Measurements from ENCODE around the gene HYAL2. TPM values are rescaled to one million over a fixed set of nuclear protein-coding genes. Genes with fewer than 3 reads are reported as not detected.

HYAL2 gene
- total RNA-seq, 2 experiments from 2014 or later = 1.5 to 2.1 TPM

GRCh38 chr3:50299638-50299928 lies 23.0 kb downstream of the HYAL2 start:
- intact Hi-C loops (cut with micrococcal nuclease) = loop anchor here (1.0 to 2.0 kb wide), 8 partner anchors 22 to 359 kb away; partner anchors contain the start of genes GNAI2, RBM6 and TMEM115
- Mint-ChIP-seq H3K4me3 (peak overlapping the region; percentile 99), H3K27ac (peak overlapping the region; percentile 97), H3K27me3 (ENCODE audit: low read depth) (no peaks in the 10 kb centered on the region), H3K4me1 (ENCODE audit: low read depth) (peaks cover 27% of the 10 kb centered on the region), H3K9me3 (no peaks in the 10 kb centered on the region), H3K36me3 (ENCODE audit: low read depth) (peaks cover 2% of the 10 kb centered on the region)
- DNase-seq = no peak
- CTCF ChIA-PET = interaction anchor here (0.6 to 2.3 kb wide), 9 partner anchors 21 to 198 kb away, joined by 3 to 15 read pairs (median 6); partner anchors contain the start of gene RASSF1

- Mint-ChIP-seq H3K27ac (peak within 1 kb of the TSS; percentile 97), H3K36me3 (ENCODE audit: low read depth) (peaks cover 2% of the 10 kb centered on the region), H3K27me3 (ENCODE audit: low read depth) (no peaks in the 10 kb centered on the region), H3K9me3 (no peaks in the 10 kb centered on the region), H3K4me1 (ENCODE audit: low read depth) (peaks cover 25% of the 10 kb centered on the region), H3K4me3 (peak within 1 kb of the TSS; percentile 99)
- CTCF ChIA-PET = interaction anchor here (0.6 to 2.3 kb wide), 10 partner anchors 16 to 199 kb away, joined by 3 to 15 read pairs (median 5); partner anchors contain the start of gene RASSF1
- intact Hi-C loops (cut with micrococcal nuclease) = loop anchor here (1.0 to 2.0 kb wide), 8 partner anchors 22 to 358 kb away; partner anchors contain the start of genes GNAI2, RBM6 and TMEM115
- peak; percentile 100 for DNase-seq
Measured at GRCh38 chr3:50298836-50299637, 23.5 kb downstream of the HYAL2 start, which contains the start of the genes HYAL3 and NAA80. Gene HYAL3, minus strand, starts transcription at chr3:50299405. Its CDS starts 3,803 bp downstream, at chr3:50295602. Gene NAA80, minus strand, starts transcription at chr3:50299405. Its CDS starts 1,942 bp downstream, at chr3:50297463.

GRCh38 chr3:50297896-50298725 lies 24.4 kb downstream of the HYAL2 start:
- Mint-ChIP-seq H3K4me1 (ENCODE audit: low read depth) (peaks cover 25% of the 10 kb centered on the region), H3K9me3 (no peaks in the 10 kb centered on the region), H3K4me3 (peak overlapping the region; percentile 99), H3K27ac (peak overlapping the region; percentile 97), H3K36me3 (ENCODE audit: low read depth) (peaks cover 2% of the 10 kb centered on the region), H3K27me3 (ENCODE audit: low read depth) (no peaks in the 10 kb centered on the region)
- no peak for DNase-seq
- intact Hi-C loops (cut with micrococcal nuclease) = loop anchor here (2.0 kb wide), 2 partner anchors 51 to 357 kb away; partner anchors contain the start of gene RBM6
- CTCF ChIA-PET = interaction anchor here (0.7 to 2.3 kb wide), 4 partner anchors 17 to 70 kb away, joined by 3 to 9 read pairs (median 6); no protein-coding TSS in a partner anchor

DNA sequence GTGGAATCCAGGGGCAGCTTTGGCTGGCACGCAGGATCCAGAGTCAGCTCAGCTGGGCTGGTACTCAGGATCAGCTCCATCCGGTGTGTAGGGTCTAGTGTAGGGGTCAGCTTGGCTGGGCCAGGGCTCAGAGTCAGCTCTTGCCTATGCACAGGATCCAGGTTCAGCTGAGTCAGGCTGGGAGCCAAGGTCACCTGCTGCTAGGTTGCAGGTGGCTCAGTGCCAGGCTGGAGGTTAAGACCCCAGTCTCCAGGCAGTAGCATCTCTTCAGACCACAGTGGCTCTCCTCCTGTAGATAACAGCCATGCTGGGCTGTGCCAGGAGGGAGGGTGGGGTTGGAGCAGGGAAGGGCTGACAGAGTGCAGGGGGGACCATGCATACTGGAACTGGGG lies 25.2 kb downstream of the HYAL2 start:
- no peak for DNase-seq
- H3K27ac Mint-ChIP-seq = no peak overlapping the region
- H3K9me3 Mint-ChIP-seq = no peaks in the 10 kb centered on the region
- intact Hi-C loops (cut with micrococcal nuclease) = no loop called here
- peaks cover 32% of the 10 kb centered on the region for H3K4me1 Mint-ChIP-seq (ENCODE audit: low read depth)
- H3K36me3 Mint-ChIP-seq (ENCODE audit: low read depth) = peaks cover 2% of the 10 kb centered on the region
- H3K4me3 Mint-ChIP-seq = no peak overlapping the region
- no peaks in the 10 kb centered on the region for H3K27me3 Mint-ChIP-seq (ENCODE audit: low read depth)
- CTCF ChIA-PET = interaction anchor here (0.7 kb wide), 1 partner anchor 29 kb away, joined by 3 read pairs; no protein-coding TSS in a partner anchor

DNA sequence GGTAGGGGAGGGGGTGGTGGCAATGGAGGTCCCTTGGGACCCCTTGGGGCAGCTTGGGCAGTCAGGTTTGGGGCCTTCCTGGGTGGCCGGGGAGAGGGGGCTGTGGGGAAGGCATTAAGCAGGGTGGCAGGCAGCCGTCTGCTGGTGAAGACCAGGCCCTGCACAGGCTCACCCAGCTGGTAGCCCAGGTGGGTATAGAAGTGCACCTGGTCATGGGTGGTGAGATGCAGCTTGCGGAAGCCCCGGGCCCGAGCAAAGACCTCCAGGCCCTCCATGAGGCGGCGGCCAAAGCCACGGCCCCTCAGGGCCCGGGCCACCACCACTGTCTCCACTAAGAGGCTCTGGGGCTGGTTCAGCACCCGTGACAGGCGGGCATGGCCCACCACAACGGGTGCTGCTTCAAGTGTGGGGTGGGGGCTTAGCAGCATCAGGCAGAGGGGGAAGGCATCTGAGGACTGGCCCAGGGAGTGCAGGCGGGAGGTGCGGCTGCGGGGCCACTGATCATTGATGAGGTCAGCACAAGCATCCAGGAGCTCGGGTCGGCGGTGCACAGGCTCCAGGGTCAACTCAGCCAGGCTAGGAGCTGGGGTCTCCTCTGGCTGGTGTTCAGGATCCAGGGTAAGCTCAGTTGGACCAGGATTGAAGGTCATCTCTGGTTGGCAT lies 25.7 kb downstream of the HYAL2 start:
- CTCF ChIA-PET = interaction anchor here (0.7 kb wide), 1 partner anchor 29 kb away, joined by 3 read pairs; no protein-coding TSS in a partner anchor
- DNase-seq = no peak
- intact Hi-C loops (cut with micrococcal nuclease) = no loop called here
- H3K36me3 Mint-ChIP-seq (ENCODE audit: low read depth) = peaks cover 2% of the 10 kb centered on the region
- H3K27me3 Mint-ChIP-seq (ENCODE audit: low read depth) = no peaks in the 10 kb centered on the region
- no peaks in the 10 kb centered on the region for H3K9me3 Mint-ChIP-seq
- H3K4me3 Mint-ChIP-seq = no peak overlapping the region
- peaks cover 32% of the 10 kb centered on the region for H3K4me1 Mint-ChIP-seq (ENCODE audit: low read depth)
- H3K27ac Mint-ChIP-seq = no peak overlapping the region

DNA sequence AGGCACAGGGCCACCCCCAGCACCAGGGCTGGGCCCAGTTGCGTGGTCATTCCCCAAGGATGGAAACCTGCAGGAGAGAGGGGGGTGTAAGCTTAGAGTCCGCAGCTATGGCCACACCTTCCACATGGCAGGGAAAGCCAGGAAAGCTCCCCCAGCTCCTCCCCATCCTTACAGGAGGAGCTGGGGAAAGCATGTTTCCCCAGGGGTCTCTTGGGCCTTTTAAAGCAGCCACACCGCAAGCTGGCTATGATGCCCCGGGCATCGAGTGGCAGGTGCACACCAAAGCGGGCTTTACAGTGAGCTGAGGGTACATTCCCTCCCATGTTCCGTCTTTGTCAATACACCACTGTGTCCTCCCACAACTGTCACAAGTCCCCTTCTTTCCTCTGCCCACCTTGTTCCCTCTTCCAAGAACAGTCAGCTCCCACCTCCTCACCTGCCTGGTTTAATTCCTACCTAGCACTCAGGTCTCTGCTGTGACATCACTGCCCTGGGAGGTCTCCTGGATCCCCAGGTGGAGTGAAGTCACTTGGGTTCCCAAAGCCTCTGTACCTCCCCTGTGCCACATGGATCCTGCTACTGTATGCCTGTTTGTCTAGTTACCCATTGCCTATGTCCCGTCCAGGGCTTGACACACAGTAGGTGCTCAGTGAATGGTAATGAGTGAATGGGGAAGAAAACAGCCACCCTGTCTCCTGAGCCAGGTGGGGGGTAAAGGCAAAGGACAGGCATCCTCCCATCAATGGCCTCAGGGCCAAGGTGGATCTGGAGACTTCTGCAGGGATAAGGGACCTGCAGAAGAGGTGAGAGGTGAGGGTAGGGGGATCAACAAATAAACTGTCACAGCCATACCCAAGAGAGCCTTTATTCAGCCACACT lies 26.8 kb downstream of the HYAL2 start:
- Mint-ChIP-seq H3K36me3 (ENCODE audit: low read depth) (peaks cover 7% of the 10 kb centered on the region), H3K27me3 (ENCODE audit: low read depth) (no peaks in the 10 kb centered on the region)
- CTCF ChIA-PET = interaction anchor here (0.5 to 0.6 kb wide), 2 partner anchors 26 to 53 kb away, joined by 3 read pairs; no protein-coding TSS in a partner anchor

GRCh38 chr3:50294492-50295403 lies 27.8 kb downstream of the HYAL2 start:
- Mint-ChIP-seq H3K36me3 (ENCODE audit: low read depth) (peaks cover 13% of the 10 kb centered on the region), H3K9me3 (no peaks in the 10 kb centered on the region), H3K27ac (no peak overlapping the region), H3K4me1 (ENCODE audit: low read depth) (peaks cover 35% of the 10 kb centered on the region), H3K4me3 (no peak overlapping the region), H3K27me3 (ENCODE audit: low read depth) (no peaks in the 10 kb centered on the region)
- CTCF ChIA-PET = interaction anchor here (1.5 kb wide), 1 partner anchor 20 kb away, joined by 4 read pairs; no protein-coding TSS in a partner anchor
- DNase-seq = no peak
- intact Hi-C loops (cut with micrococcal nuclease) = no loop called here

More for the DNA sequence above, 26.8 kb downstream of the HYAL2 start:
- no peak for DNase-seq
- intact Hi-C loops (cut with micrococcal nuclease) = no loop called here
- Mint-ChIP-seq H3K27ac (peak overlapping the region; percentile 11), H3K4me3 (no peak overlapping the region), H3K9me3 (no peaks in the 10 kb centered on the region), H3K4me1 (ENCODE audit: low read depth) (peaks cover 35% of the 10 kb centered on the region)

GRCh38 chr3:50294089-50294488 lies 28.5 kb downstream of the HYAL2 start:
- no peaks in the 10 kb centered on the region for H3K9me3 Mint-ChIP-seq
- DNase-seq = no peak
- intact Hi-C loops (cut with micrococcal nuclease) = no loop called here
- no peak overlapping the region for H3K4me3 Mint-ChIP-seq
- H3K27me3 Mint-ChIP-seq (ENCODE audit: low read depth) = no peaks in the 10 kb centered on the region
- no peak overlapping the region for H3K27ac Mint-ChIP-seq
- CTCF ChIA-PET = interaction anchor here (1.5 kb wide), 1 partner anchor 19 kb away, joined by 4 read pairs; no protein-coding TSS in a partner anchor
- H3K4me1 Mint-ChIP-seq (ENCODE audit: low read depth) = peaks cover 36% of the 10 kb centered on the region
- H3K36me3 Mint-ChIP-seq (ENCODE audit: low read depth) = peaks cover 18% of the 10 kb centered on the region

DNA sequence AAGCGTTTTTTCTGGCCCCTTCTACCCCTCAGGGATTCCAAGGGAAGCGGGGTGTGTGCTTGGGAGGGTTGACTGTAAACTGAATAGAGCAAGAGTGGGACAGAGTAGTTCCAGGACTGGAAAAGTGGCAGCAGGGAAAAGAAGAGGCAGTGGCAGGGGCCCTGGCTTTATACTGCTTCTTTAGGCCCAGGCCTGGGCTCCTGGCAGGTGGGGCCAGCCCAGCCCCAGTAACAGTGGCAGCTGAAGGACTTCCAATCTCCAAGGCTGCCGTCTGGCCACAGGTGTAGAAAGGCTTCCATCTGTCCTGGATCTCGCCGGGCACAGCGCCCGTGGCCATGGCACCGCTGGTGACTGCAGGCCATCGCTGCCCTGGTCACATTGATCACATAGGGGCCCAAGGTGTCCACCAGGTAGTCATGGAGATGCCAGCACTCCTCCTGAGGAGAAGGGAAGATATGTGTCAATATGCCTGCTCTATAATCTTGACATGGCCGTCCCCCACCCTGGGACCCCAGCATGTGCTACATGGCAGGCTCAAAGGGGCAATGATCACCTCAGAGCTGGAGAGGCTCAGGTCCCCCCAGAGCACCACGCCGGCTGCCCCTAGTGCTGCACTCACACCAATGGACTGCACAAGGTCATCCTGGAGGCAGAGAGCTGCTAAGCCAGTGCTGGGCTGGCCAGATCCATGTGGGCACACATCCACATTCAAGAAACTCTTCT lies 29.3 kb downstream of the HYAL2 start:
- DNase-seq = no peak
- Mint-ChIP-seq H3K36me3 (ENCODE audit: low read depth) (peaks cover 21% of the 10 kb centered on the region), H3K4me1 (ENCODE audit: low read depth) (peaks cover 31% of the 10 kb centered on the region), H3K27me3 (ENCODE audit: low read depth) (no peaks in the 10 kb centered on the region), H3K27ac (peak overlapping the region; percentile 88), H3K9me3 (no peaks in the 10 kb centered on the region), H3K4me3 (peak overlapping the region; percentile 91)
- CTCF ChIA-PET = interaction anchor here (1.5 to 2.8 kb wide), 3 partner anchors 18 to 46 kb away, joined by 4 to 13 read pairs (median 11); no protein-coding TSS in a partner anchor
- intact Hi-C loops (cut with micrococcal nuclease) = no loop called here
